CD4-positive, alpha-beta T cell treated with Interleukin-15 for 4 hours (primary cell): Measurements from ENCODE around the gene KCP.
"Not testable (repeated sequence)": the region's sequence is repeated elsewhere in the genome, so short reads cannot be mapped to it uniquely, and the experiment has no call there.

Experiments
- DNase-seq: peaks from one replicate; pipeline ENCODE4 v3.0.0-alpha.2; 2020; ENCODE audit warnings: low spot score

The KCP gene

DNA sequence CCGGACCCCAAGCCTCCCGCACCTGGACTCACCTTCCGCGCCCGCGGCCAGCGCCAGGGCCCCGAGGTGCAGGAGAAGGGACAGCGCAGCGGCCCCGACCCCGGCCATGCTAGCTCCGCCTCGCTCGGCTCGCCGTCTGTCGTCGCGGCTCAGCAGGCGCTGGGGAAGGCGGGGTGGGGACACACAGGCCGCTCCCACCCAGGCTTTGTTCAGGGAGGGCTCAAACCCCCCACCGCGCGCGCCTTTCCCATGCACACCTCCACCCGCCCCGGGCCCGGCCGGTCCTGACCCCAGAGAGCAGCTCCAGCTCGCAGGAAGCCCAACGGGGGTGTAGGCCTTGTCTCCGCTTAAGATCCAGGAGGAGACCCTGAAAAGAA, at the start of gene KCP:
KCP (minus strand) TSS at position 141 of the 377 bp plus-strand sequence; CDS start at position 108, 33 bp downstream.
- DNase-seq, result no peak

GRCh38 chr7:128959296-128959695, 48.8 kb upstream of the KCP start:
- DNase-seq, result no peak

- no peak for DNase-seq
Observed at GRCh38 chr7:128955981-128956380, 45.5 kb upstream of the KCP start.

GRCh38 chr7:128954830-128955802, 44.6 kb upstream of the KCP start:
- no peak for DNase-seq

GRCh38 chr7:128954150-128954549, 43.6 kb upstream of the KCP start:
- no peak for DNase-seq

DNA sequence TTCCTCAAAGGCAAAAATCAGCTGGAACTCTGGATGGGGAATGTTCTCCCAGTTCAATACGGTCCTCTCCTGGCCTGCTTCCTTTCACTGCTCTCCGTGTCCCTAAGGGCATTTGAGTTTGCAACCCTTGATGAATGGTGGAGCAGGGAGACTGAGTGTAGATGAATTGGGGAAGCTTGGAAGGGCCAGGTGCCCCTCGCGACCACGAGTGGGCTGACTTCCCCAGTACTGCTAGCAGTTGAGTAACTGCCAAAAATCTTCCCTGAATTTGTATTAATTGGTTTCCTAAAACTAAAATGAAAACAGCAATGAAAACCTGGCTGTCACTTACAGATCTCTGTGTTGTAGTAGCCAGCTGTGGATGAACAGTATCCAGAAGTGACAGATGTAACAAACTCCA, 40.8 kb upstream of the KCP start:
- DNase-seq, result no peak

DNA sequence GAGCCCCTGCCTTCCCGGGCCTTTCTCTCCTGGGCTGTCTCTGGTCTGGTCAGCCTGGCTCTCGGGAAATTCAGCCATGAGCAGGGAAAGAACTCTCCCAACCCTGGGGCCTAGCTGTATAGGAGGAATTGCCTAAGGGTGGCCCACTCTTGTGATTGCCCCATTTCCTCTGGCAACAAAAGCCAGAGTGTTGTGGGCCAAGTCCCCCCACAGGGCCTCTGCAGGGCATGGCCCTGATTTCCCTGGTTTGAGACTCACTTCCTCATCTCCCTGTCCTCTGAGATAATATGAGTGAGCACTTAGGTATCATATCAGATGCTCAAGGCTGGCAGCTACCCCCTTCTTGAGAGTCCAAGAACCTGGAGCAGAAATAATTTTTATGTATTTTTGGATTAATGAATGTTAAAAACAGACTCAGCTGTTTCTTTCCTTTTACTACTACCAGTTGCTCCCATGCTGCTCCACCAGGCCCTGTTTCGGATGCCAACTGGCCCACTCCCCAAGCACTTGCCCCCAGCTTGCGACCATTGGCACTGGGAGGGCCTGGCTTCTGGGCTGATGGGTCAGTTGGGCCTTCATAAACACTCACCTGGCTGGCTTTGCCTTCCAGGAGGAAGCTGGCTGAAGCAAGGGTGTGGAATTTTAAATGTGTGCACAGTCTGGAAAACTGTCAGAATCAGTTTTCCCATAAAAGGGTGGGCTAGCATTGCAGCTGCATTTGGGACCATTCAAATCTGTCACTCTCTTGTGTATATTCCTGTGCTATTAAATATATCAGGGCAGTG, 38.7 kb upstream of the KCP start:
- no peak for DNase-seq

- no peak for DNase-seq
Observed at GRCh38 chr7:128948312-128948973, 37.9 kb upstream of the KCP start.

- DNase-seq, result no peak
Observed at GRCh38 chr7:128947854-128948253, 37.3 kb upstream of the KCP start.

GRCh38 chr7:128946936-128947830, 36.7 kb upstream of the KCP start:
- DNase-seq, result no peak

DNA sequence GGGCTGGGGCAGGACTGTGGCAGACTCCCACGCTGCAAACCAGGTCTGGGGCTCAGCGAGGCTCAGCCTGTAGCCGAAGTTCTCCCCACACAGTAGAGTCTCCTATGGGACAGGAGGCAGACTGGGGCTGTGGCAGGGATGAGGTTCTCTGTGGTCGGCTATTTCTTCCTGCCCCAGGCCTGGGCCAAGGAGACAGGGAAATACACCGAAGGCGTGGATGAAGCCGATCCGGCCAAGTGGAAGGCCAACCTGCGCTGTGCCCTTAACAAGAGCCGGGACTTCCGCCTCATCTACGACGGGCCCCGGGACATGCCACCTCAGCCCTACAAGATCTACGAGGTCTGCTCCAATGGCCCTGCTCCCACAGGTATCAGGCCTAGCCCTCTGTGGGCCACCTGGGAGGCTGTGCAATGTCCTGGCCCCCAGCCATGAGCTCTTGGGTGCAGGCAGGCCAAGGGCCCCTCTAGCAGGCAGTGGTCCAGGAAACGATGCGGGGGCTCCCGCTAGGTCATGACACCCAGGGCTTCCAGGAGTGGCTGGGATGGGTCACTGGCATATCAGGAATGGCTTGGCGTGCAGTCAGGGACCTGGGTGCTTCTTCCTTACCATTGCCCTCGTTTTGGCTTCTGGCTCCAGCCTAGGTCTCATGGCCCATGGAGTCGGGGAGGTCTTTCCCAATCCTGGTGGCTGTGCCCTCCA, 35.3 kb upstream of the KCP start:
- DNase-seq, result no peak

- no peak for DNase-seq
Observed at GRCh38 chr7:128944487-128945236, 34.2 kb upstream of the KCP start.

DNA sequence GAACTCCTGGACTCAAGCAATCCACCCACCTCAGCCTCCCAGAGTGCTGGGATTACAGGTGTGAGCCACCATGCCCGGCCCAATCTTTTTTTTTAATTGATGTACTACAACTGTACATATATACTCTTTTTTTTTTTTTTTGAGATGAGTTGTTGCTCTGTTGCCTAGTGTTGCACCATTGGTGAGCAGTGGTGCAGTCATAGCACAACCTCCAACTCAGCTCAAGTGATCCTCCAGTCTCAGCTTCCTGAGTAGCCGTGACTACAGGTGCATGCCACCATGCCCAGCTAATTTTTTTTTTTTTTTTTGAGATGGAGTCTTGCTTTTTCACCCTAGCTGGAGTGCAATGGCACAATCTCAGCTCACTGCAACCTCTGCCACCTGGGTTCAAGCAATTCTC, 32.7 kb upstream of the KCP start:
- DNase-seq, result not testable (repeated sequence)

DNA sequence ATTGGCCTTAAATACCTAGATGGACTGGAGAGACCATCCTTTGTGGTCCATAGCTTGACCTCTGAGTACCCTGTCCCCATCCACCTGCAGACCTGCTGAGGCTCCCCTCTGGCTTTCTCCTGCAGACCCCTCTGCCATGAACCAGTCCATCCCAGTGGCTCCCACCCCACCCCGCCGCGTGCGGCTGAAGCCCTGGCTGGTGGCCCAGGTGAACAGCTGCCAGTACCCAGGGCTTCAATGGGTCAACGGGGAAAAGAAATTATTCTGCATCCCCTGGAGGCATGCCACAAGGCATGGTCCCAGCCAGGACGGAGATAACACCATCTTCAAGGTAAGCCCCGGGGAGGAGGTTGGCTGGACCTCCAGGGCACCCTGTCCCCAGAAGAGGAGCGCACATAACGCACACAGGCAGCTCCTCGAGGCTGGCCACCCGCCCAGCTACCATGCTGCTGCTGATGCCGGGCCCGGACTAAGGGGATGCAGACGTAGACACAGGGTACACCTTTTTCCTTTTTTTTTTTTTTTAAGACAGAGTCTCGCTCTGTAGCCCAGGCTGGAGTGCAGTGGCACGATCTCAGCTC, 31.5 kb upstream of the KCP start:
- no peak for DNase-seq

DNA sequence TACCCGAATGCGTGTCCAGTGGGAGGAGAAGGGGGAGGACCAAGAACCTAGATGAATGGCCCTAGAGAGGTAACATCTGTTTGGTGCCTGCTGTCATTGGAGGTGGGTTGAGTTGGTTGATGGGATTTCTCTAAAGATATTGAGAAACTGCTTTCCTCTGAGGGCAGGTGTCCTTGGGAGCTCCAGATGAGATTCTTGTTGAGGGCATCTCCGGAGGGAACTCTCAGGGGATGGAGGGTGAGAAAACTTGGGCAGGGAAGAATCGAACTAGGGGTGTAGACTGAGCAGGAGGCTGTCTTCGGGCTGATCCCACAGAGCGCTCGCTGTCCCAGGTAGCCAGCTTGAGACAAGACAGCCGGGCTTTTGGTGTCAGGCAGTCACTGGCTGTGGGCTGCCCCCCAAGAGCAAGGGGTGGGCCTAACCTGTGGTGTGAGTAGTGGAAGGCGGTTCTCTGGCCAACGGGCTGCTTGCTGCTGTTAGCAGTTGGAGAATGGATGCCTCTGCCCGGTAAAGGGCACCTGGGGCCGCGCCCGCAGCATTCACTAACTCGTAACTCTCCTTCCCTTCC, 30.9 kb upstream of the KCP start:
- no peak for DNase-seq

- DNase-seq, result peak; percentile 31
Observed at GRCh38 chr7:128940494-128941322, 30.2 kb upstream of the KCP start.

GRCh38 chr7:128939861-128940410, 29.4 kb upstream of the KCP start:
- DNase-seq, result no peak
